Stimulated activated CD8-positive, alpha-beta memory T cell treated with anti-CD3 and anti-CD28 coated beads, Interleukin-15, amount 100 ng/mL, for 1 hour (primary cell): ENCODE measurements around the gene SH3PXD2B.
"Not testable (repeated sequence)": the region's sequence is repeated elsewhere in the genome, so short reads cannot be mapped to it uniquely, and the experiment has no call there.

Source experiments
- DNase-seq: peaks from one replicate; pipeline ENCODE4 v3.0.0-alpha.2; 2020; ENCODE audit warnings: low read depth

SH3PXD2B gene

DNA sequence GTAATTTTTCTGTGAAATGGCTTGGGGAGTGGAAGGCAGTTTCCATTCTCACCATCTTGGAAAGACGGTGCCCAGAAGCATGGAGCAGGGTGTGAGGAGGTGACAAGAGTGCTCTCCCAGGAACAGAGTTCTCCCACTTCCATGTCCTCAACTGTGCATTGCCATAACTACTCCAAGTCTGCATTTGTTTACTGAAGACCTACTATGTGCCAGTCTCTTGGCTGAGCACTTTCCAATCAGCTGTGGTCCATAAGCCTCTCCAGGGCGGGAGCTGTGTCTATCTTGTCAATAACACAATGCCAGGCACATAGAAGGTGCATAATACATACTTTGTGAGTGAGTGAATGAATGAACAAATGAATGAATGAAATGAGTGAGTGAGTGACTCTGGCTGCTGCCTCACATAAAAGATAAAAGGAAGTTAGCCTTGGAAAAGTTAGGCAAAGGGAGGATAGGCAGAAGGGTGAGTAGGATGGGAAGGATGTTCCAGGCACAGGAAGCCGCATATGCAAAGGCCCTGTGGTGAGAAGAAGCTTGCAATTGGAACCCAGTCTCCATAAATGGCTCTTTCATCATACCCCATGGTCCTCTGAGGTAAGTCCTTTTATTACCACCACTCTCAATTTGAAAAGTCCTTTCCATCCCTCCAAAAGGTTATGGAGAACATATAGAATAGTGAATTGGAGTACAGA lies 31.3 kb upstream of the SH3PXD2B start:
- no peak for DNase-seq

DNA sequence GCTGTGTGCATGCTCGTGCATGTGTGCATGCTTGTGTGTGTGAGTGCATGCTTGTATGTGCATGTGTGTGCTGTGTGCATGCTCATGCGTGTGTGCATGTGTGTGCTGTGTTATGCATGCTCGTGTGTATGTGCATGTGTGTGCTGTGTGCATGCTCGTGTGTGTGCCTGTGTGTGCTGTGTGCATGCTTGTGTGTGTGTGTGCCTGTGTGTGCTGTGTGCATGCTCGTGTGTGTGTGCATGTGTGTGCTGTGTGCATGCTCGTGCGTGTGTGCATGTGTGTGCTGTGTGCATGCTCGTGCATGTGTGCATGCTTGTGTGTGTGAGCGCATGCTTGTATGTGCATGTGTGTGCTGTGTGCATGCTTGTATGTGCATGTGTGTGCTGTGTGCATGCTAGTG lies 30.3 kb upstream of the SH3PXD2B start:
- DNase-seq = no peak

DNA sequence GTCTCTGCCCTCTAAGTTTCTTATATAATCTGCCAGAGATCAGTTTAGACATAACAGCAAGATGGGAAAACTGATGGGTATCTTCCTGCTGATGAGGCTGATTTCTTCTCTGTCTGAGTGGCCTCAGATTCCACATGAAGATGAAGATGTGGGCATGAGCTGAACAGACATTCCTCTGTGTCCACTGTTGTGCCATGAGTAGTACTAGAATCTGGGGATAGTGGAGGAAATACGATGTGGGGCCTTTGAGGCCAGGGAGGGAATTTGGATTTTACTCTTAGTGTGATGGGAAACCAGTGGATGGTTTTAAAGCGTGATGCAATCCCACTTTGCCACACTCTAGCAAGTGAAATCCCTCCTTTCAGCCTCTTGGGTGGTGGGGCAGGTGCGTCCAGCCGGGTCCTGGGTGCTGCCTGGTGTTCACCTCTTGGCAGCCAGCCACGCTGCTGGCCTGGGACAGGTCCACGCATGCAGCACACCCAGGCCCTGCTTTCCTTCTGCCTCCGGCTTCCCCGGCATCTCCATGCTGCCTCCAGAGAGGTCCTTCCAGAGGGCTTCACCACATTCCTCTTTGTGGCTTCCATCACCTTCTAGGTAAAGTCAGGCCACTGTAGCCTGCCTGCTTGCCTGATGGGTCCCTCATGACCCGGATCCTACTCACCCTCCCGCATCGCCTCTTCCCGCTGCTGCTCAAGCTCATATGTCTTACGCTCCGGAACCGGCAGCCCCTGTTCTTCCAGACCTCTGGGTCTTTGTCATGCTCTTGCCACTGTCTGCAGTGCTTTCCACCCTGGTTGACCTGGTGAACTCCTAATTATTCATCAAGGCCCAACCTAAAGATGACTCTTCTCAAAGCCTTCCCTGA lies 28.1 kb upstream of the SH3PXD2B start:
- no peak for DNase-seq

DNA sequence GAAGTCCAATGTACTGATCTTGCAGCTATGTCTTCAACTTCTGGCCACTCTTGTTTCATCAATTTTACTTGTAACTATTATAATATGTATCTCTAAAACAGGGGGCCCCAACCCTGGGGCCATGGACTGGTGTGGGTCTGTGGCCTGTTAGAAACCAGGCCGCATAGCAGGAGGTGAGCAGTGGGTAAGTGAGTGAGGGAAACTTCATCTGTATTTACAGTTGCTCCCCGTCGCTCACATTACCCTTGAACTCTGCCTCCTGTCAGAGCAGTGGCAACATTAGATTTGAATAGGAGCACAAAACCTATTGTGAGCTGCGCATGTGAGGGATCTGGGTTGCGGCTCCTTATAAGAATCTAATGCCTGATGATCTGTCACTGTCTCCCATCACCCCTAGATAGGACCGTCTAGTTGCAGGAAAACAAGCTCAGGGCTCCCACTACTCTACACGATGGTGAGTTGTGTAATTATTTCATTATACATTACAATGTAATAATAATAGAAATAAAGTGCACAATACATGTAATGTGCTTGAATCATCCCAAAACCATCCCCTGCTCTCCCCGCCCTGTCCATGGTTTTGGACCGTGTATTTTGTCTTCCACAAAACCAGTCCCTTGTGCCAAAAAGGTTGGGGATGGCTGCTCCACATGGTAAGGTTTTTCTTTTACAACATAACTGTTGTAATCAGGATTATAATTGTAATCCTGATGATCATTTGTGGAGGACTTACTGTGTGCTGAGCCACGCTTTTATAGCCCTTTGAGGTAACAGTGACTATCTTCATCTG lies 26.9 kb upstream of the SH3PXD2B start:
- no peak for DNase-seq

DNA sequence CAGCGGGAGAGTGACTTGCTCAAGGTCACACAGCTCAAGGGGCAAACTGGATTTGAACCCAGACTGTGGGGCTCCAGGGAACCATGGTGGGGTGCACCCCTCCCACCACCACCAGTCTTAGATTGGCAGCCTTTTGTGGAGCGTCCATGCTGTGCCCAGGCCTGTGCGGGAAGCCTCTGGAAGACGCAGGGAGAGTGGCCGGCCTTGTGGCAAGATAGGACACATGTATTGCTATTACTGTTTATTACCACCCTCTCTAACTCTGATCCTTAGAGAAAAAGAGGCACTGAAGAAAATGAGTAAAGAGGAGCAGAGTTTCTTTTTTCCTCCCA lies 25.4 kb upstream of the SH3PXD2B start:
- no peak for DNase-seq

DNA sequence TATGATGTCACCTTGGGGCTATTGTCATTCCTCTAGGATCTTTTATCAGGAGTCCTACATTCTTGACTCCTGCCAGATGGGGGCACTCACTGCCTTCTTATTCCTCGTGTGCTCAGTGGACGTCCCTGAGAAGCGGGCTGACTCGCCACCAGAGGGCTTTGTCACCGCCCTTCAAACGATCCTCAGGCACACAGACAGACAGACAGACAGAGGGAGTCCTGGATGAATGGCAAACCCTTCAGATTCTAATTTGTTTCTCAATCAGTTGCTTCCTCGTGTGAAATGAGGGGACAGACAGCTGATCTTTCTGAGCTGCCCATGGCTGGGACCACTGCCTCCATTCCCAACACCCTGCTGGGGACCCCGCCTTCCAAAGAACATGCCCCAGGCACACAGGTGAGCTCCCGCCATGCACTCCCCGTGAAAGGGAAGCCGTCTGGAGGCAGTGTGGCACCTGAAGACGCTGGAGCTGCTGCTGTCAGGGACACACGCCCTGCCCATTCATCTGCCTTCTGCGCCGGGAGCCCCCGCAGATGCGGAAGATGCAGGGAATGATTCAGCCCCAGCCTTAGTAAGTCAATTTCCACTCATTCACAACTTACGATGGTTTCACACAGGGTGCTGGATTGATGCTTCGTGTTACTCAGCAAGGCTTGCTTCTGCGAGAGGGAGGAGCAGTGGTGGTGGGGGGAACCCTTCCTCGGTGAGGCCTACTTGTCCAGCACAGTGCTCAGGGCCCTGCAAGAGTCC lies 24.9 kb upstream of the SH3PXD2B start:
- no peak for DNase-seq

DNA sequence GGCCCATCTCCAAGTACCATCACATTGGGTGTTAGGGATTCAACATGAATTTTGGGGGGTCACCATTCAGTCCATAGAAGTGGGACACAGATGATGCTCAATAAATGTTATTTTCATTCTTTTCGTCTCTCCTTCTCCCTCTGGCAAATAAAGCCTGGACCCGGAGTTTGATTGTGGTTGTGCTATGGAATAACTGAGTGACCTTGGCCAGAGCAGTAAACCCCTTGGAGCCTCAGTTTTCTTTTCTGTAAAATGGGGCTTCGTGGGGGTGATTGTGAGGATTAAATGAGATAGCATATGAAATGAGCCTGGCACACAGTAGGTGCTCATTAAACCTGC lies 24.3 kb upstream of the SH3PXD2B start:
- not testable (repeated sequence) for DNase-seq

DNA sequence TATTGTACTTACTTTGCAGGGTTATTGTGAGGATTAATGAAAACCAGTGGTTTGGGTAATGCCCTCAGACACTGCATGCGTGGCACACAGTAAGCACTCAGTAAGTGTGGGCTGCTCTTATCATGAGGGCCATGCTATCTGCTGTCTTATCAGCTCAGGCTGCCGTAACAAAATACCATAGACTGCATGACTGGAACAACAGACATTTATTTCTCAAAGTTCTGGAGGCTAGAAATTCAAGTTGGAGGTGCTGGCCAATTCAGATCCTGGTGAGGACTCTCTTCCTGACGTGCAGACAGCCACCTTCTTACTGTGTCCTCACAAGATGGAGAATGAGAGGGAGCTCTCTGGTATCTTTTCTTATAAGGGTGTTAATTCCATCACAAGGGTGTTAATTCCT lies 23.9 kb upstream of the SH3PXD2B start:
- no peak for DNase-seq

DNA sequence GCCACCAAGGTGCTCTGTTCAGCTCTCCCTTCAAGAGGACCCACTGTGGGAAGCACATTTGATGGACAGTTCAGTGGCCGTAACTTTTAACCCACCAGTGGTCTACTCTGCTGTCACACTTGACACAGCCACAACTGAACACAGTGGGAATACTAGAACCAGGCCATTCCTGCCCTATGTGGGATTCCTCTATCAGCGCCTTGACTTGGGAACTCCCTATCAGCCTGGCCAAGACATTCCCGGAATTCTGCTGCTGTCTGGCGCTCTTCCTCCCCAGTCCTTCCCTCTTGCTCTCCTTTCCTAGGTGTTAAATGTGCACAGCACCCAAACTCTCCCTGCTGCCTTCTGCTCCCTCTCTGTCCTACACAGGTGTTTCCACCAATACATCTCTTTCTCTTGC lies 23.1 kb upstream of the SH3PXD2B start:
- DNase-seq = no peak

DNA sequence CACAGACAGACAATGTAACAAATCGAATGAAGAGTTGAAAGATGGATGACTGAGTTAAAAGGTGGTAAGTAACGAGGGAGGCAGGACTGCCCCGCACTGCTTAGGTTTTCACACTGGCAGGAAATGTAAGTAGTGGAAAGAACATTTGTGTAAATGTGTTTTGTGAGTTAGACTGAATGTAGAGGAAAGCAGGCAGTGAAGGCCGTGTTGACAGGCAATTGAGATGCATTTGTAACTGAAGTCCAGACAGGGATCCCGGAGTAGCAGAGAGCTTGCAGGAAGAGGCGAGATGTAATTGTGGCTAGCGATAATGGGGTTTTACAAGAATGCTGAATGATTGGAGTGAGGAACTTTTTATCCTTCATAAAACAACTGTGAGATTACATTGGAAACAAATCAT lies 20.0 kb upstream of the SH3PXD2B start:
- no peak for DNase-seq

DNA sequence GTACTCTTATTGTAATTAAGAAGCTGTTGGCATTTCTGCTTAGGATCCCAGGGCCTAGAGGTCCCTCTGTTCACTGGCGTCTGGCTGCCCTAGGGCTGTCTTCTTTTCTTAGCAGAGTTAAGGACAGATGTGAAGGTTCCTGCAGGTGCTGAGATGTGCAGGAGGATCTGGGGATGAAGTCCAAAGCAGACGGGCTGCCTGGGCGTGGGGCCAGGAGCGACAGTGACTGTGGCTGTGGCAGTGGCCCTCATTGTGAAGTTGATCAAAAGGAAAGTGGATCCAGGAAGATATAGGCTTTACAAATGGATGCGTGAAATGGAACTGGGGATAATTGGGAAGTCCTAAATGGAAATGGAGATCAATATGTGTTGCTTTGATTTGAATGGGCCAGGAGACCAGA lies 19.1 kb upstream of the SH3PXD2B start:
- no peak for DNase-seq

DNA sequence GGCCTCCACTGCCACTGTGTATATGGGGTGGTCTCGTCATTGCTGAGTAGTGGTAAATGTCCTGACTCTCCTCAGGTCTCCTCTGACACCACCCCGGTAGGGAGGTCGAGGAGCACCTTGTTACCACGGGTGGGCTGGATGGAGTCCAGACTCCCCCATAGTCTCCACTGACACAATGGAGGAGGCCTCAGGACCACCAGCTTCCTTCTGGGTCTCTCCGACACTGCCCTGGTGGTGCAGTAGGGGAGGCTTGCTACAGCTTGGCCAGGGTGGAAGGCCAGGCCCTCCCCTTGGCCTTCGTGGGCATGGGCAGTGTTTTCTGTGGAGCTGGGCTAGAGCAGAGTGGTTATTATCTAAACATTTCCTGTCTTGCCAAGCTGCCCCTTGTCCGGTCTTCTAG lies 15.4 kb upstream of the SH3PXD2B start:
- DNase-seq = no peak

DNA sequence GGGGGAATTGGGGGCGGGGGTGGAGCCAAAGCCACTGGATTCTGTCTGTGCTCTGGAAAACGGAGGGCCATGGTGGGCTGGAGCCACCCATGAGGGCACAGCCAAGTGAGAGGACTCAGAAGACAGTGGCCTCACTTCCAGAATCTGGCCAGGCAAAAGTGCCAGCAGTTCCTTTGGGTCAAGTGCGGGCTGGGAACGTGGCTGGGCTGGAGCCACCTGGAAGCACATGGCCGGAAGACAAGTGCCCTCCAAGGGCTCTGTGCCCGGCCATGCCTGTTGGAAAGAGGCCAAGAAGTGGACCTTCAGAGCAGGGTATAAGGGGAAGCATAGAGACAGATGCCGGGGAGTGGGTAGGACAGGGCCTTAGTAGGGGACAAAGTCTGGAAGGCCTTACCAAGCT lies 11.7 kb upstream of the SH3PXD2B start:
- no peak for DNase-seq

DNA sequence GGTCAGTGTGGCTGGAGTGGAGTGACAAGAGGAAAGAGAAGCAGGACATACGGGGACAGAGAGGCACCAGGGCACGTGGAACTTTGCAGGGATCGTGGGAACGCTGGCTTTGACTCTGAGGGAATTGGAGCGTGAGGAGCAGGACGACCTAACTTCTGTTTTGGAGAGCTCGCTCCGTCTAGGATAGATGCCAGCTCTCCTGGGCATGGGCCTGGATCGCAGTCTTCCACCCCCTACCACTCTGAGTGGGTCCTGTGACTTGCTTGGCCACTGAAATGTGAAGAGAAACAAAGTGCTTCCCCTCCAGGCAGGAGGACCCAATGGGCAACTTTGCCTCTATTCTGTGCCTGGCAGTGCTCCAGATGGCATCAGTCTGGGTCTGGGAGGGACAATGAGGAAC lies 8.7 kb upstream of the SH3PXD2B start:
- no peak for DNase-seq

DNA sequence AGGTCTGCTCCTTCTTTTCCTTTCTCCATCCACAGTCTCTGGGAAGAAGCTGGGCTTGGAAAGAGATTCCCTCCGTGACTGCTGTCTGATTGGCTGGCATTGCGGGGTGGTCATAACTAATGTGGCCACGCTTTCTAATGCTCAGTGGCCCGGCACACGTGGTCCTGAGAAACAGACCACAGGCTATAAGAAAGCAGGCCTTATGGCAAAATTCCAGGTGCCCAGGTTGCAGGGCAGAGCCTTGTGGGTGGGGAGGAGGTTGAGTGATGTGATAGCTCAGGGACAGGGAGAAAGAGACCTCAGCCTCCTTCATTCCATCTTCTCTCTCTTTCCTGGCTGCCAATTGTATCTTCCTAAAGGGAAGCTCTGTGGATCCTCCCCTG lies 5.4 kb upstream of the SH3PXD2B start:
- no peak for DNase-seq

DNA sequence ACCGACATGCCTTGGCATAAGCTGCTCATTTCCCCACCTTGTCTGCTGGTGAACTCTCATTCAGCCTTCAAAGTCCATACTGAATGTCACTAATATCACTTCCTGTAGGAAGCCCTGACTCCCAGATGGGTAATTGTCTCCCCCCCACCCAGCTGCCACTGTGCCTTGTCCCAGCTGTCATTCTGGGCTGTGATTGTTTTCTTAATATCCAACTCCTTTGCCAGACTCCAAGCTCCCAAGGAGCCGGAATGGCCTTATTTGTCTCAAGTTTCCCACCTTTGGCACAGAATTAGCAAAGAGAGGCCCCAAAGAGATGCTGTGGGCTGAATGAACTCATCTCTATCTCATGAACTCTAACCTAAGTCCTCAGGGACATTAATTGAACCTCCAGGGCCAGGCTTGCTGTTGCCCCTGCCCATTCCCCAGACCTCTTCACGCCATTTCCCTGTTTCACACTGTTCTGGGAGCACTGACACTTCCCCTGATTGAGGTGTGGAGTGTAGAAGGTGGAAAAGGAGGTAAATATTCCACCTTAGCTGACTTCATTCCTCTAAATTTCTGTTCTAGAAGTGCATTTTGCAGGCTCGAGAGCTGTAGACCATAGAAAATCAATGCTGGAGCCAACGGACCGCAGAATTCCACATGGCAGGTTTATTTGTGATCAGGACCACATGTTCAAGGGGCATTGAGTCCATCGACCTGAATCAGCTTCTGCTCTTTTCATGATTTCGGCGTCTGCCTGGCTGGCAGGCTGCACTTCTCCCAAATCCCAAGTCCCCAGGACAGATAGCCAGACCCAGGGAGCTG lies 4.9 kb upstream of the SH3PXD2B start:
- DNase-seq = no peak

DNA sequence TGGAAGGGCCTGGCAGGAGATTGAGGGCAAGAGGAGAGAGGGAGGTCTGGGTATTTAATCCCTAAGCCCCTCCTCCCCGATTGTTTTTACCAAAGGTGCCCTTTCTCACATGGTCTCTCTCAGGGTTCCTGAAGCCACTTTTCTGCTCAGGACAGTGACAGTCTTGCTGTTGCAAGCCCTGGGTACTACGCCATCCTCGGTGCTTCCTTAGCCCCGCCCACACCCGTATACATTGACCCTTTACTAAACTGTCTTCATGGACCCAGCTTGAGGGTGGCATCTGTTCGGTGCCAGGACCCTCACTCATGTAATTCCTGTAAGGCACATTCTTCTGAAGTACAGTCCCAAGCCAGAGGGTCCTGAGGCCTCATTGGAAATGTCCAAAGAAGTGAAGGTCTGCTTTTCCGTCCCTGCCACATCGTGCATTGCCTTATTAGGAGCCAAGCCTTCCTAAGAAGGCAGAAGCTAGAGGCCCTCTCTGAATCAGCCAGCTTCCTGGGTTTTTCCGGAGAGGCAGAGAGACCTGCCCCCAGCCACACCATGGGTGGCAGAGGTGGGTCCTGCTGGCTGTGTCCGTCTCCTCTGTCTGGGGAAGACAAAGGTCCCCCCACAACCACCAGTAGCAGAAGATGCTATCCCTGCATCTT lies 1.9 kb upstream of the SH3PXD2B start:
- no peak for DNase-seq

DNA sequence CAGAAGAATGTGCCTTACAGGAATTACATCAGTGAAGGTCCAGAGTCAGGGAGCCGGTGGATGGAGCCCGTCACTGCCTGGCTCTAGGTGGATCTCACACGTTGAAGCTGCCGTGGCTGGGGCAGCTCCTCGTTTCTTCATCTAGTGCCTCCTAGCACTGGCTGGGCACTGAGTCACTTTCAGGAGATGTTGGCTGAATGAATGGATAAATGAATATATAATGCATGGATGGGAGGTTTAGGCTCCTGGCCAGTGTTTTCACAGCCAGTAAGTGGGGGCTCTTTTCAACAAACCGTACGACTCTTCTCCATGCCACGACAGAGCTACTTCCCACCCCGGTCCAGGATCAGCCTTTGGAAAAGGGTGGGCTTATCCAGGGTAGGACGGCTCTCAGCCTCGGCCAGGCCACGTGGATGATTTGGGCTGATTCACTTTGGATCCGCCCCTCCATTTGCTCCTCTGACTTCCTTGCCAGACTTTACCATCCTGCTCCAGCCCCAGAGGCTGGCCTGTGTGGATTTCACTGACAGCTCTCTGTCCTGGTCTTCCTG lies 1.3 kb upstream of the SH3PXD2B start:
- DNase-seq = no peak

DNA sequence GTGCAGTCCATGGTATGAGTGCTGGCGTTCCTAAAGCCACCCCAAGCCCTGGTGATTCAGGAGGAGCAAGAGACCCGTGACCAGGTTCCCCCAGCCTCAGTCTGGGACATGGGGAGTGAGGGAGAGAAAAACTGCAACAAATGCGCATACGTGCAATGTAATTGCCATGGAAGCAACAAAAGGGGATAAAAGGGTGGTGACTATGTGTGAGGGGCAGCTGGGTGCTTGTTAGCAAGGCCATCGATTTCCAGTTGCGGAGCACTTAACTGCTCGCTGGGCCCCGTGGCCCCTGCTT lies 709 bp upstream of the SH3PXD2B start:
- DNase-seq = no peak

DNA sequence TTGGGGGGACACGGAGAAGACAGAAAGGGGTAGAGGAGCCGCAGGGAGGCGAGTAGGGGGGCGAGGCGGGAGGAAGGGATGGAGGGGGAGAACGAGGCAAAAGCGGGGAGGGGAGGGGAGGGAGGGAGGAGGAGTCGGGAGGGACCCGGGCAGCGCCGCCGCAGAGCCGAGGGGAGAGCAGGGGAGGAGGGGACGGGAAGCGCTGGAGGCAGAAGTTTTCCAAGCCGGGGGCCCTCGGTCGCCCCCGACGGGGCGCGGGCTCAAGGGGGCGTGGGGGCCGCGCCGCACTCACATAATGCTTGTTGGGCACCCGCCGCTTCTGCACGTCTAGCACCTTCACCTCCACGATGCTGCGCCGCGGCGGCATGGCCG lies 353 bp downstream of the SH3PXD2B start:
- DNase-seq = no peak
